H1 (cell line): ENCODE measurements around the gene SNRNP70. TPM values are rescaled to one million over a fixed set of nuclear protein-coding genes. Genes with fewer than 3 reads are reported as not detected.

ENCODE experiments used
- CTCF ChIA-PET: fragments of 300-600 bp; sonication (Branson Sonifier 250); formaldehyde crosslinking; loops from one replicate; lab custom pipeline; 2021; ENCODE audit not compliant: partially characterized antibody; lab: Charles Lee
- POLR2A ChIA-PET: fragments of 300-600 bp; sonication (Branson Sonifier 250); formaldehyde crosslinking; loops from one replicate; lab custom pipeline; 2021; ENCODE audit warnings: inconsistent platforms; ENCODE audit not compliant: partially characterized antibody; lab: Charles Lee
- DNase-seq, 2 experiments: peaks; one replicate each; pipeline versions ENCODE4 v3.0.0 to v3.0.0-alpha.2; 2010 to 2022; ENCODE audit warnings: low spot score in 2 of 2, low read depth in 1 of 2, mixed read lengths in 1 of 2
- FAIRE-seq: peaks from 2 replicates; lab custom pipeline; 2011; peaks lifted over from hg19 to GRCh38; lab: Jason Lieb, UNC
- H2AFZ ChIP-seq: 2 replicates; pipeline ENCODE4 v1.8.1; 2012; ENCODE audit warnings: low read length, inconsistent platforms
- H2AK5ac ChIP-seq: 2 replicates; pipeline ENCODE4 v1.6.1; 2013; ENCODE audit warnings: low read depth, low read length
- H2BK120ac ChIP-seq: replicated peaks from 2 replicates; pipeline ENCODE3; 2013; ENCODE audit warnings: low read depth, low read length, inconsistent platforms
- H2BK12ac ChIP-seq: 2 replicates; pipeline ENCODE4 v1.6.1; 2013; ENCODE audit warnings: low read depth, low read length
- H2BK15ac ChIP-seq: 2 replicates; pipeline ENCODE4 v1.6.1; 2013; ENCODE audit warnings: low read length
- H2BK20ac ChIP-seq: 2 replicates; pipeline ENCODE4 v1.6.1; 2013; ENCODE audit warnings: low read length
- H2BK5ac ChIP-seq: 2 replicates; pipeline ENCODE4 v1.6.1; 2013; ENCODE audit warnings: low read depth, low read length
- H3K14ac ChIP-seq: 2 replicates; pipeline ENCODE4 v1.6.1; 2013; ENCODE audit warnings: inconsistent platforms; ENCODE audit not compliant: insufficient read length
- H3K18ac ChIP-seq: 2 replicates; pipeline ENCODE4 v1.6.1; 2013; ENCODE audit warnings: low read length; ENCODE audit errors: extremely low read depth
- H3K23ac ChIP-seq: 2 replicates; pipeline ENCODE4 v1.6.1; 2013; ENCODE audit warnings: inconsistent platforms; ENCODE audit not compliant: insufficient read length
- H3K23me2 ChIP-seq: 2 replicates; pipeline ENCODE4 v1.6.1; 2013; ENCODE audit warnings: low read depth, low read length
- H3K27ac ChIP-seq: 2 replicates; pipeline ENCODE4 v1.6.1; 2011; ENCODE audit warnings: low read depth, low read length, inconsistent platforms
- H3K27me3 ChIP-seq, 4 experiments: replicated peaks in 1 of 4; 1 replicate in 1 of 4; 2 replicates in 3 of 4; pipeline versions ENCODE4 v1.6.1 to v1.8.1; 2011 to 2013; ENCODE audit warnings: low read length in 3 of 4, mild to moderate bottlenecking in 3 of 4, inconsistent platforms in 2 of 4, mixed read lengths in 2 of 4, moderate library complexity in 1 of 4; ENCODE audit not compliant: control insufficient read depth in 3 of 4, insufficient read depth in 3 of 4; ENCODE audit errors: extremely low read depth in 1 of 4
- H3K36me3 ChIP-seq, 4 experiments: 2 replicates each; pipeline versions ENCODE4 v1.6.1 to v1.8.1; 2011 to 2013; ENCODE audit warnings: mild to moderate bottlenecking in 4 of 4, low read length in 3 of 4, moderate library complexity in 2 of 4, control low read depth in 1 of 4, inconsistent platforms in 1 of 4; ENCODE audit not compliant: insufficient read depth in 4 of 4, control insufficient read depth in 2 of 4
- H3K4ac ChIP-seq: replicated peaks from 2 replicates; pipeline ENCODE3; 2013; ENCODE audit warnings: low read length, low read depth, mixed read lengths, inconsistent platforms; ENCODE audit not compliant: insufficient read length
- H3K4me1 ChIP-seq, 4 experiments: replicated peaks in 1 of 4; 1 replicate in 1 of 4; 2 replicates in 3 of 4; pipeline versions ENCODE4 v1.6.1 to v1.8.1; 2011 to 2013; ENCODE audit warnings: low read length in 3 of 4, inconsistent platforms in 2 of 4, mixed read lengths in 1 of 4; ENCODE audit not compliant: insufficient read depth in 4 of 4, control insufficient read depth in 3 of 4
- H3K4me2 ChIP-seq, 2 experiments: 2 replicates each; pipeline versions ENCODE4 v1.6.1 to v1.8.1; 2011 to 2013; ENCODE audit warnings: low read depth in 2 of 2, low read length in 2 of 2, control low read depth in 1 of 2, inconsistent platforms in 1 of 2, mild to moderate bottlenecking in 1 of 2; ENCODE audit not compliant: insufficient read depth in 1 of 2
- H3K4me3 ChIP-seq, 4 experiments: fragments of 200-600, 300-600 bp in 1 of 4; sonication (generic), shearing (Covaris generic), sonication (Bioruptor Twin) in 1 of 4; 2 replicates each; pipeline versions ENCODE4 v1.5.1 to v1.8.1; 2011 to 2016; ENCODE audit warnings: low read length in 4 of 4, low read depth in 3 of 4, control low read depth in 2 of 4, inconsistent platforms in 2 of 4, mild to moderate bottlenecking in 2 of 4, mixed read lengths in 1 of 4, moderate library complexity in 1 of 4; ENCODE audit not compliant: insufficient read depth in 2 of 4; ENCODE audit errors: extremely low read depth in 1 of 4
- H3K56ac ChIP-seq: replicated peaks from 2 replicates; pipeline ENCODE3; 2013; ENCODE audit warnings: low read depth, mild to moderate bottlenecking, mixed read lengths, low read length, inconsistent platforms; ENCODE audit not compliant: insufficient read length
- H3K79me1 ChIP-seq: 2 replicates; pipeline ENCODE4 v1.6.1; 2013; ENCODE audit warnings: low read depth, low read length, control low read depth
- H3K79me2 ChIP-seq, 2 experiments: 2 replicates each; pipeline versions ENCODE4 v1.6.1 to v1.8.1; 2012 to 2013; ENCODE audit warnings: low read length in 2 of 2, mild to moderate bottlenecking in 2 of 2, inconsistent platforms in 1 of 2; ENCODE audit not compliant: insufficient read depth in 2 of 2, control insufficient read depth in 1 of 2
- H3K9ac ChIP-seq, 4 experiments: replicated peaks in 1 of 4; 1 replicate in 1 of 4; 2 replicates in 3 of 4; pipeline versions ENCODE4 v1.6.1 to v1.8.1; 2011 to 2013; ENCODE audit warnings: low read depth in 3 of 4, low read length in 3 of 4, control low read depth in 2 of 4, mild to moderate bottlenecking in 2 of 4, moderate library complexity in 2 of 4, inconsistent platforms in 1 of 4; ENCODE audit errors: extremely low read depth in 1 of 4
- H3K9me3 ChIP-seq, 2 experiments: 2 replicates each; pipeline versions ENCODE4 v1.6.1 to v1.8.1; 2012 to 2013; ENCODE audit warnings: mild to moderate bottlenecking in 2 of 2, moderate library complexity in 2 of 2, control low read depth in 1 of 2, inconsistent platforms in 1 of 2, low read depth in 1 of 2, low read length in 1 of 2, mixed read lengths in 1 of 2; ENCODE audit not compliant: insufficient read depth in 2 of 2
- H4K20me1 ChIP-seq, 2 experiments: replicated peaks in 1 of 2; 2 replicates each; pipeline versions ENCODE3 to v1.8.1; 2011 to 2013; ENCODE audit warnings: inconsistent platforms in 2 of 2, low read length in 2 of 2, mild to moderate bottlenecking in 1 of 2; ENCODE audit not compliant: insufficient read depth in 2 of 2, control insufficient read depth in 1 of 2
- H4K5ac ChIP-seq: 2 replicates; pipeline ENCODE4 v1.6.1; 2013; ENCODE audit warnings: low read length, low read depth, mixed read lengths, inconsistent platforms; ENCODE audit not compliant: insufficient read length
- H4K8ac ChIP-seq: 2 replicates; pipeline ENCODE4 v1.8.0; 2013; ENCODE audit warnings: mild to moderate bottlenecking, moderate library complexity, low read length, inconsistent platforms; ENCODE audit not compliant: insufficient read depth; ENCODE audit errors: extremely low read depth
- H4K91ac ChIP-seq: replicated peaks from 2 replicates; pipeline ENCODE3; 2013; ENCODE audit warnings: low read length, mixed read lengths, inconsistent platforms; ENCODE audit not compliant: insufficient read length
- BCL11A ChIP-seq, 2 experiments: IDR thresholded peaks; one replicate each; pipeline ENCODE4 v1.6.1; 2011; ENCODE audit warnings: low read depth in 2 of 2, low read length in 2 of 2, mild to moderate bottlenecking in 2 of 2
- CBX8 ChIP-seq: fragments of 300-800, 300-1000 bp; sonication (generic); IDR thresholded peaks from 2 replicates; pipeline ENCODE4 v1.7.1; 2016; ENCODE audit warnings: low read depth, low read length, borderline replicate concordance
- JUN ChIP-seq: IDR thresholded peaks from 2 replicates; pipeline ENCODE4 v1.6.1; 2011; ENCODE audit warnings: low read depth, mild to moderate bottlenecking, improper control_type of control experiment, low read length
- KDM1A ChIP-seq: fragments of 200-600, 300-600 bp; sonication (generic); IDR thresholded peaks from 2 replicates; pipeline ENCODE4 v1.7.1; 2016; ENCODE audit warnings: mild to moderate bottlenecking, low read length, borderline replicate concordance
- KDM5A ChIP-seq: fragments of 200-600 bp; IDR thresholded peaks from 2 replicates; pipeline ENCODE4 v1.7.1; 2012; ENCODE audit warnings: mild to moderate bottlenecking, low read length, inconsistent platforms, mixed read lengths
- MAFK ChIP-seq: IDR thresholded peaks from 2 replicates; pipeline ENCODE4 v1.6.1; 2012; ENCODE audit warnings: low read depth, mild to moderate bottlenecking, improper control_type of control experiment, low read length
- RAD21 ChIP-seq, 2 experiments: IDR thresholded peaks in 1 of 2; conservative IDR thresholded peaks in 1 of 2; 2 replicates each; pipeline ENCODE4 v1.6.1; 2011; ENCODE audit warnings: low read depth in 2 of 2, low read length in 2 of 2, improper control_type of control experiment in 1 of 2, inconsistent platforms in 1 of 2, mild to moderate bottlenecking in 1 of 2, moderate library complexity in 1 of 2
- RNF2 ChIP-seq: fragments of 200-900, 300-1000 bp; sonication (generic); IDR thresholded peaks from 2 replicates; pipeline ENCODE4 v1.7.1; 2016; ENCODE audit warnings: borderline replicate concordance, low read depth, mild to moderate bottlenecking, antibody characterized with exemption, low read length; ENCODE audit not compliant: poor library complexity, severe bottlenecking; ENCODE audit errors: missing control alignments
- SIRT6 ChIP-seq: IDR thresholded peaks from one replicate; pipeline ENCODE4 v1.7.1; 2012; ENCODE audit warnings: low read length, inconsistent platforms
- WGBS, 2 experiments: shearing (Covaris generic) in 1 of 2; methylation state at CpG; one replicate each; pipeline versions ENCODE4 v1.1.6 to v1.1.7; 2013 to 2015; ENCODE audit warnings: low lambda C conversion rate in 2 of 2, mixed read lengths in 2 of 2, inconsistent platforms in 1 of 2, low coverage in 1 of 2, missing lambda C conversion rate in 1 of 2; ENCODE audit not compliant: insufficient replicate concordance in 2 of 2, insufficient coverage in 1 of 2, insufficient read length in 1 of 2; ENCODE audit errors: extremely low coverage in 1 of 2, missing lambda C conversion rate in 1 of 2; 5-methylcytosine and 5-hydroxymethylcytosine counted together
- polyA plus RNA-seq, 7 experiments: library from polyadenylated mRNA; depleted of rRNA in 3 of 7; stranded (reverse) in 5 of 7; unstranded in 2 of 7; fragments of >200 nt in 5 of 7; fragments of 200-250 nt in 2 of 7; gene quantifications; 1 replicate in 5 of 7; 2 replicates in 1 of 7; 4 replicates in 1 of 7; pipeline versions ENCODE4 v1.2.1 to v1.2.3, GENCODE V29; 2011 to 2013; ENCODE audit warnings: missing spikeins in 2 of 7, mixed read lengths in 2 of 7
- total RNA-seq: library from RNA; stranded (reverse); fragmentation: NEBNext Ultra II Directional; extraction: Animal tissue kit (Norgen Biotek cat#: 25700); gene quantifications from 2 replicates; pipeline ENCODE4 v1.2.1, GENCODE V29; 2021
- TF ChIP-seq, protein P1 (sequence below): IDR thresholded peaks from 2 replicates; pipeline ENCODE4 v1.6.1; 2012; ENCODE audit warnings: inconsistent platforms
- TF ChIP-seq, protein P2 (sequence below): IDR thresholded peaks from 2 replicates; pipeline ENCODE4 v1.6.1; 2012; ENCODE audit warnings: low read length, inconsistent platforms

Gene SNRNP70
- total and polyA plus RNA-seq, 2 of the 8 experiments (the other 6 are each of a cell fraction or from before 2014, with no cell fraction given): 231 to 235 TPM

DNA sequence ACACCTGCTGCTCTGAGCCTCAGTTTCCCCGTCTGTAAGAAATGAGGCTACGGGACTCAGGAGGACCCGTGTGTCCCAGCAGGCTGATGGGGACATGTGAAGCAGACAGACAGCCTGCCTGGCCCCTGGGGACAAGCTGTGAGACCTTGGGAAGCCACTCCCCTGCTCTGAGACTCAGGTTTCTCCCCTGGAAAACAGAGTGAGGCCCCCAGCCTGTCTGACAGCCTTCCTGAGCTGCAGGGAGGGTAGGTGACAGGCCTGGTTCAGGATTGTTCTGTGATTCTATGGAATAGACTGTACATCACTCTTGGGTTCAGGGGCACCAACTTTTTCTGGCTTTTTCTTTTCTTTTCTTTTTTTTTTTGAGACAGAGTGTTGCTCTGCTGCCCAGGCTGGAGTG is 17.7 kb upstream of the SNRNP70 start:
- H3K23me2 ChIP-seq: peaks cover 8% of the 10 kb centered on the region
- no peak overlapping the region for H3K14ac ChIP-seq
- peaks cover 0 to 4% (median 0%) of the 10 kb centered on the region in 4 experiments; a peak in 1 of 8 replicates for H3K36me3 ChIP-seq
- H2BK5ac ChIP-seq: no peak overlapping the region
- H3K4me2 ChIP-seq: no peak overlapping the region
- no peak overlapping the region for H3K56ac ChIP-seq
- no peak overlapping the region for H3K18ac ChIP-seq
- no peak overlapping the region for H2AFZ ChIP-seq
- H2BK20ac ChIP-seq: no peak overlapping the region
- H3K79me2 ChIP-seq: no peaks in the 10 kb centered on the region
- no peak overlapping the region for H2BK120ac ChIP-seq
- H3K4ac ChIP-seq: no peak overlapping the region
- H3K27ac ChIP-seq: no peak overlapping the region
- H3K4me1 ChIP-seq: peaks cover 0 to 24% (median 17%) of the 10 kb centered on the region in 4 experiments; a peak in 6 of 7 replicates
- ChIA-PET CTCF (interaction anchor here (1.3 to 1.5 kb wide), 2 partner anchors 70 to 158 kb away, joined by 3 to 5 read pairs; no protein-coding TSS in a partner anchor), POLR2A (interaction anchor here (1.4 kb wide), 1 partner anchor 10 kb away, joined by 4 read pairs; the partner anchor contains the start of gene CGB7)
- no peaks in the 10 kb centered on the region for H3K79me1 ChIP-seq
- no peak overlapping the region for H2BK15ac ChIP-seq
- H4K8ac ChIP-seq: no peak overlapping the region
- no peak overlapping the region for H2AK5ac ChIP-seq
- H4K5ac ChIP-seq: no peak overlapping the region
- FAIRE-seq (no peak), DNase-seq (no peak)
- H3K4me3 ChIP-seq: no peak overlapping the region
- H4K91ac ChIP-seq: no peak overlapping the region
- H3K9me3 ChIP-seq: peaks cover 0 to 5% of the 10 kb centered on the region in 2 experiments; a peak in 1 of 4 replicates
- H3K9ac ChIP-seq: no peak overlapping the region
- H4K20me1 ChIP-seq: no peaks in the 10 kb centered on the region
- H3K27me3 ChIP-seq: peaks cover 16 to 66% (median 57%) of the 10 kb centered on the region in 4 experiments
- no peak overlapping the region for H3K23ac ChIP-seq
- H2BK12ac ChIP-seq: no peak overlapping the region
- WGBS, 2 experiments: 88% methylated on average over 3 of the region's 3 CpGs; no CpG with 5 or more reads in 1 of the 2 experiments
- TF ChIP-seq CBX8 (no peak), BCL11A (IDR thresholded peaks at IDR 0.05; ENCODE audit: low read depth in 2 of 2, low read length in 2 of 2) (no peak), RNF2 (no peak), KDM5A (no peak), MAFK (no peak), KDM1A (no peak), RAD21 (IDR thresholded peaks at IDR 0.05 in 1 of 2, conservative IDR thresholded peaks at IDR 0.05 in 1 of 2; ENCODE audit: low read depth in 2 of 2, low read length in 2 of 2) (no peak), JUN (no peak), SIRT6 (no peak)
- TF ChIP-seq, protein P1, sequence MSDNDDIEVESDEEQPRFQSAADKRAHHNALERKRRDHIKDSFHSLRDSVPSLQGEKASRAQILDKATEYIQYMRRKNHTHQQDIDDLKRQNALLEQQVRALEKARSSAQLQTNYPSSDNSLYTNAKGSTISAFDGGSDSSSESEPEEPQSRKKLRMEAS: no peak
- TF ChIP-seq, protein P2, sequence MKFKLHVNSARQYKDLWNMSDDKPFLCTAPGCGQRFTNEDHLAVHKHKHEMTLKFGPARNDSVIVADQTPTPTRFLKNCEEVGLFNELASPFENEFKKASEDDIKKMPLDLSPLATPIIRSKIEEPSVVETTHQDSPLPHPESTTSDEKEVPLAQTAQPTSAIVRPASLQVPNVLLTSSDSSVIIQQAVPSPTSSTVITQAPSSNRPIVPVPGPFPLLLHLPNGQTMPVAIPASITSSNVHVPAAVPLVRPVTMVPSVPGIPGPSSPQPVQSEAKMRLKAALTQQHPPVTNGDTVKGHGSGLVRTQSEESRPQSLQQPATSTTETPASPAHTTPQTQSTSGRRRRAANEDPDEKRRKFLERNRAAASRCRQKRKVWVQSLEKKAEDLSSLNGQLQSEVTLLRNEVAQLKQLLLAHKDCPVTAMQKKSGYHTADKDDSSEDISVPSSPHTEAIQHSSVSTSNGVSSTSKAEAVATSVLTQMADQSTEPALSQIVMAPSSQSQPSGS: no peak
